H9 (cell line): Measurements from ENCODE around the gene TMEM97. TPM values are rescaled to one million over a fixed set of nuclear protein-coding genes. Genes with fewer than 3 reads are reported as not detected.
A peak's percentile ranks its signal among the peaks of the same experiment; 100 is the strongest.

Experiments used
- DNase-seq: peaks from one replicate; pipeline ENCODE4 v3.0.0-alpha.2; 2017
- H2AFZ ChIP-seq: one replicate; pipeline ENCODE4 v1.6.1; 2013; ENCODE audit warnings: mild to moderate bottlenecking, low read length, control low read depth, moderate library complexity
- H2AK5ac ChIP-seq: 2 replicates; pipeline ENCODE4 v1.6.1; 2013; ENCODE audit warnings: low read length, control low read depth, mixed read lengths; ENCODE audit not compliant: insufficient read length
- H2BK120ac ChIP-seq: one replicate; pipeline ENCODE4 v1.6.1; 2013; ENCODE audit warnings: low read depth, mild to moderate bottlenecking, low read length, control low read depth, inconsistent platforms; ENCODE audit not compliant: poor library complexity, severe bottlenecking
- H2BK12ac ChIP-seq: 2 replicates; pipeline ENCODE4 v1.6.1; 2013; ENCODE audit warnings: low read length, control low read depth, mixed read lengths, low read depth; ENCODE audit not compliant: insufficient read length
- H2BK15ac ChIP-seq: 2 replicates; pipeline ENCODE4 v1.6.1; 2013; ENCODE audit warnings: low read depth, low read length, control low read depth
- H2BK20ac ChIP-seq: one replicate; pipeline ENCODE4 v1.6.1; 2013; ENCODE audit warnings: low read depth, mild to moderate bottlenecking, low read length, control low read depth, inconsistent platforms; ENCODE audit not compliant: poor library complexity, severe bottlenecking
- H2BK5ac ChIP-seq: 2 replicates; pipeline ENCODE4 v1.6.1; 2013; ENCODE audit warnings: low read length, control low read depth, mixed read lengths; ENCODE audit not compliant: insufficient read length
- H3K14ac ChIP-seq: 2 replicates; pipeline ENCODE4 v1.6.1; 2013; ENCODE audit warnings: low read length, control low read depth; ENCODE audit not compliant: insufficient read depth
- H3K18ac ChIP-seq: 2 replicates; pipeline ENCODE4 v1.6.1; 2013; ENCODE audit warnings: low read depth, mild to moderate bottlenecking, mixed read lengths, low read length, control low read depth; ENCODE audit not compliant: insufficient read length
- H3K23ac ChIP-seq: 2 replicates; pipeline ENCODE4 v1.6.1; 2013; ENCODE audit warnings: low read length, control low read depth, mixed read lengths, low read depth; ENCODE audit not compliant: insufficient read length
- H3K23me2 ChIP-seq: 2 replicates; pipeline ENCODE4 v1.6.1; 2013; ENCODE audit warnings: low read depth, mild to moderate bottlenecking, mixed read lengths, low read length, control low read depth; ENCODE audit not compliant: insufficient read length, poor library complexity, severe bottlenecking
- H3K27ac ChIP-seq: 2 replicates; pipeline ENCODE4 v1.5.1; 2013; ENCODE audit warnings: low read length, control low read depth, mixed read lengths, low read depth; ENCODE audit not compliant: insufficient read length
- H3K27me3 ChIP-seq: 2 replicates; pipeline ENCODE4 v1.6.1; 2013; ENCODE audit warnings: low read length, control low read depth, inconsistent platforms; ENCODE audit not compliant: insufficient read depth
- H3K4ac ChIP-seq: 2 replicates; pipeline ENCODE4 v1.6.1; 2013; ENCODE audit warnings: low read depth, mild to moderate bottlenecking, control low read depth, inconsistent platforms, low read length, moderate library complexity
- H3K4me1 ChIP-seq: 2 replicates; pipeline ENCODE4 v1.6.1; 2013; ENCODE audit warnings: low read length, control low read depth, inconsistent platforms; ENCODE audit not compliant: insufficient read depth
- H3K4me2 ChIP-seq: 2 replicates; pipeline ENCODE4 v1.6.1; 2013; ENCODE audit warnings: low read length, control low read depth, mixed read lengths; ENCODE audit not compliant: insufficient read length, insufficient read depth
- H3K56ac ChIP-seq: 2 replicates; pipeline ENCODE4 v1.6.1; 2013; ENCODE audit warnings: low read depth, mild to moderate bottlenecking, mixed read lengths, low read length, control low read depth; ENCODE audit not compliant: insufficient read length
- H3K79me1 ChIP-seq: 2 replicates; pipeline ENCODE4 v1.6.1; 2013; ENCODE audit warnings: low read depth, mild to moderate bottlenecking, moderate library complexity, low read length, control low read depth, inconsistent platforms; ENCODE audit not compliant: insufficient read depth, poor library complexity, severe bottlenecking
- H3K79me2 ChIP-seq: 2 replicates; pipeline ENCODE4 v1.6.1; 2013; ENCODE audit warnings: low read length, control low read depth, inconsistent platforms; ENCODE audit not compliant: insufficient read depth
- H3K9ac ChIP-seq: 2 replicates; pipeline ENCODE4 v1.6.1; 2013; ENCODE audit warnings: low read length, control low read depth, mixed read lengths; ENCODE audit not compliant: insufficient read length; ENCODE audit errors: extremely low read depth
- H3K9me3 ChIP-seq: one replicate; pipeline ENCODE4 v1.6.1; 2013; ENCODE audit warnings: low read depth, low read length, inconsistent platforms; ENCODE audit not compliant: control insufficient read depth
- H3T11ph ChIP-seq: one replicate; pipeline ENCODE4 v1.6.1; 2013; ENCODE audit warnings: mild to moderate bottlenecking, low read length, control low read depth, inconsistent platforms
- H4K20me1 ChIP-seq: one replicate; pipeline ENCODE4 v1.6.1; 2013; ENCODE audit not compliant: control insufficient read depth, insufficient read length, insufficient read depth
- H4K5ac ChIP-seq: 2 replicates; pipeline ENCODE4 v1.6.1; 2013; ENCODE audit warnings: low read depth, mild to moderate bottlenecking, mixed read lengths, low read length, control low read depth; ENCODE audit not compliant: insufficient read length
- H4K8ac ChIP-seq: replicated peaks from 2 replicates; pipeline ENCODE4 v1.6.1; 2013; ENCODE audit warnings: low read length, control low read depth, mixed read lengths, low read depth; ENCODE audit not compliant: insufficient read length
- H4K91ac ChIP-seq: 2 replicates; pipeline ENCODE4 v1.6.1; 2013; ENCODE audit warnings: low read depth, mild to moderate bottlenecking, moderate library complexity, mixed read lengths, low read length, control low read depth; ENCODE audit not compliant: insufficient read length
- H3K27ac Mint-ChIP-seq, 3 experiments: 2 replicates in 2 of 3; 3 replicates in 1 of 3; pipeline ENCODE4 v1.8.0; 2020 to 2021; ENCODE audit warnings: mixed read lengths in 3 of 3, mild to moderate bottlenecking in 1 of 3, moderate library complexity in 1 of 3
- H3K27me3 Mint-ChIP-seq: 2 replicates; pipeline ENCODE4 v1.8.0; 2021; ENCODE audit warnings: low read depth, mild to moderate bottlenecking, moderate library complexity, mixed read lengths
- H3K36me3 Mint-ChIP-seq, 3 experiments: 2 replicates in 2 of 3; 3 replicates in 1 of 3; pipeline ENCODE4 v1.8.0; 2020 to 2021; ENCODE audit warnings: low read depth in 3 of 3, mixed read lengths in 3 of 3; ENCODE audit not compliant: insufficient read depth in 1 of 3
- H3K4me1 Mint-ChIP-seq, 2 experiments: 2 replicates each; pipeline ENCODE4 v1.8.0; 2020; ENCODE audit warnings: mixed read lengths in 2 of 2
- H3K4me3 Mint-ChIP-seq, 2 experiments: 2 replicates in 1 of 2; 3 replicates in 1 of 2; pipeline ENCODE4 v1.8.0; 2020 to 2021; ENCODE audit warnings: mild to moderate bottlenecking in 2 of 2, mixed read lengths in 2 of 2, moderate library complexity in 1 of 2
- H3K9me3 Mint-ChIP-seq, 2 experiments: 2 replicates in 1 of 2; 3 replicates in 1 of 2; pipeline ENCODE4 v1.8.0; 2020; ENCODE audit warnings: mild to moderate bottlenecking in 2 of 2, mixed read lengths in 2 of 2, moderate library complexity in 1 of 2
- CTCF ChIP-seq: fragments of 200-600 bp; sonication (generic); conservative IDR thresholded peaks from 3 replicates; pipeline ENCODE4 v1.8.0; 2021; ENCODE audit warnings: antibody characterized with exemption, mild to moderate bottlenecking
- WGBS: extraction: QIAGEN DNeasy Blood & Tissue Kit; methylation state at CpG from one replicate; pipeline ENCODE4 v1.1.7; 2013; ENCODE audit warnings: missing lambda C conversion rate, low lambda C conversion rate, mixed read lengths; ENCODE audit not compliant: insufficient read length; ENCODE audit errors: extremely low coverage; 5-methylcytosine and 5-hydroxymethylcytosine counted together
- total RNA-seq: library from RNA; stranded (reverse); gene quantifications from 2 replicates; pipeline ENCODE4 v1.2.1, GENCODE V29; 2021

Gene TMEM97
- total RNA-seq, 1 experiment from 2014 or later = 116 TPM

GRCh38 chr17:28372203-28372944, 53.4 kb downstream of the TMEM97 start:
- H2BK15ac ChIP-seq = no peak overlapping the region; the same call in 1 of the 2 replicates
- H3K36me3 Mint-ChIP-seq = peaks cover 0 to 6% (median 2%) of the 10 kb centered on the region in 3 experiments; a peak in 3 of 7 replicates
- no peak overlapping the region for H4K8ac ChIP-seq
- H4K5ac ChIP-seq = no peak overlapping the region
- H3K4me2 ChIP-seq = peak overlapping the region; percentile 53
- peaks cover 2% of the 10 kb centered on the region; the same call in 1 of the 2 replicates for H3K4me1 ChIP-seq
- H3K4me1 Mint-ChIP-seq = peaks cover 14 to 21% of the 10 kb centered on the region in 2 experiments
- peak overlapping the region; percentile 9; the same call in 1 of the 2 replicates for H3K14ac ChIP-seq
- no peaks in the 10 kb centered on the region for H3K79me1 ChIP-seq
- H2BK120ac ChIP-seq = no peak overlapping the region
- H4K20me1 ChIP-seq = peaks cover 2% of the 10 kb centered on the region
- H2AFZ ChIP-seq = no peak overlapping the region
- no peak overlapping the region for H2BK5ac ChIP-seq
- no peak overlapping the region for H3K4ac ChIP-seq
- H3K9me3 ChIP-seq = no peaks in the 10 kb centered on the region
- no peak overlapping the region for H3K23ac ChIP-seq
- no peak for TF ChIP-seq CTCF
- no peak overlapping the region for H2AK5ac ChIP-seq
- H2BK12ac ChIP-seq = no peak overlapping the region
- peak; percentile 43 for DNase-seq
- no CpG with 5 or more reads among the region's 53 CpGs for WGBS
- peaks cover 10% of the 10 kb centered on the region for H3K23me2 ChIP-seq
- peaks cover 12% of the 10 kb centered on the region; the same call in 1 of the 2 replicates for H3K27me3 ChIP-seq
- peak overlapping the region; percentile 57 to 83 for H3K4me3 Mint-ChIP-seq
- H3K18ac ChIP-seq = no peak overlapping the region
- H3T11ph ChIP-seq = no peak overlapping the region
- no peaks in the 10 kb centered on the region for H3K79me2 ChIP-seq
- no peak overlapping the region for H3K27ac ChIP-seq
- H3K9me3 Mint-ChIP-seq = no peaks in the 10 kb centered on the region; a peak in 2 of 5 replicates
- no peak overlapping the region for H2BK20ac ChIP-seq
- H4K91ac ChIP-seq = no peak overlapping the region
- H3K27ac Mint-ChIP-seq = no peak overlapping the region
- H3K56ac ChIP-seq = no peak overlapping the region
- H3K9ac ChIP-seq = no peak overlapping the region
- peaks cover 46% of the 10 kb centered on the region for H3K27me3 Mint-ChIP-seq
